Measurements from ENCODE around the gene LMO7. TPM values are rescaled to one million over a fixed set of nuclear protein-coding genes. Genes with fewer than 3 reads are reported as not detected.

The LMO7 gene
- total and polyA plus RNA-seq, 11 donors: 195 to 573 (median 425) TPM

DNA sequence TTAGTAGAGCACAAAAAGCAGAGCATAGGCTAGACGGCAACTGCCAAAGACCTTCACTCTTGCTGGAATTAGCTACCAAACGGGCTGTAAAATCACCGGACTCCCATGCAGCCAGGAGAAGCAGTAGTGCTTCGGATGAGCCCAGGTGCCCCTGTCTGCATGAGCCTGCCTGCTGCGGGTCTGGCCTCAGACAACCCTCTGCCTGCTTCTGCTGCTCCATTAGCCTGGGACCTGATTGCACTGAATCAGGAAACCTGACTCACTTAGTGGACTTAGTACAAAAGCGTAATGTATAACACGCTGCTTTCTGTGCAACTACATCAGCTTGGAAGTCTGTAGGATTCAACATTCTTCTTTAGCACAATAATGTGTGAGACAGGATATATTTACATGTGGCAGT lies 170.0 kb downstream of the LMO7 start:
- Histone ChIP-seq H3K27me3 (no peaks in the 10 kb centered on the region), H3K4me3 (peak overlapping the region; percentile 23 to 65 (median 50)), H3K36me3 (peaks cover 0 to 18% (median 0%) of the 10 kb centered on the region in 9 donors), H3K27ac (peak overlapping the region in 8 of 12 donors; percentile 2 to 96 (median 90)), H3K4me1 (peaks cover 0 to 27% (median 9%) of the 10 kb centered on the region in 12 donors), H3K9me3 (no peaks in the 10 kb centered on the region)
- TF ChIP-seq POLR2A (IDR thresholded peaks at IDR 0.05) (no peak), CTCF (IDR thresholded peaks at IDR 0.05) (no peak)
- ATAC-seq: peak in 3 of 4 donors; percentile 43 to 63 (median 57)
- peak in 1 of 5 donors; percentile 52 for DNase-seq
- intact Hi-C loops (cut with DNase I): loop anchor here in 6 of 10 donors (5.0 to 10.0 kb wide), 2 partner anchors 44 to 111 kb away; no protein-coding TSS in a partner anchor
- WGBS, 4 donors: 52 to 63% (median 57%) methylated on average over 7 of the region's 7 CpGs

DNA sequence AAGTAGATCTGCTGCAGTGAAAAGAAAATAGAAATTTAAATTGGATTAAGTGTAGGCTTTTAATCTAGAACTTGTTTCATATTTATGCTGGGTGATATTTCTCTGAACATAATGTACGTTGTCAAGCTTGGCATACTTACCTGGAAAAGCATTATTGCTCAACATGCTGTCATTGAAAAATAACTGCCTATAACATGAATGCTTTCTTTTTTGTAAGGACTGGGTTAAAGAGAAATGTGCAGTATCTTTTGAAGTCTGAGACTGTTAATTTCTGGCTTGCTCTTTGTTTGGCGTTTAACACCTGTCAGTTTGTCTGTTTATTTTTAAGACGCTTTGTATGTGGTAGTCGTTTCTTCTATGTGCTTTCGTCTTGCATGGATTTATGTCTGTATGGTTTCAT lies 175.2 kb downstream of the LMO7 start:
- TF ChIP-seq CTCF (IDR thresholded peaks at IDR 0.05) (no peak), POLR2A (IDR thresholded peaks at IDR 0.05) (no peak)
- Histone ChIP-seq H3K9me3 (no peaks in the 10 kb centered on the region), H3K4me1 (peaks cover 0 to 62% (median 31%) of the 10 kb centered on the region in 12 donors), H3K27ac (peak overlapping the region in 3 of 12 donors; percentile 16 to 68 (median 30)), H3K27me3 (no peaks in the 10 kb centered on the region), H3K36me3 (peaks cover 0 to 10% (median 0%) of the 10 kb centered on the region in 9 donors), H3K4me3 (peak overlapping the region in 1 of 12 donors; percentile 1)
- DNase-seq (no peak), ATAC-seq (no peak)
- 40 to 71% (median 56%) methylated on average over 5 of the region's 5 CpGs for WGBS, 4 donors
- intact Hi-C loops (cut with DNase I): loop anchor here in 2 of 10 donors (5.0 to 10.0 kb wide), 2 partner anchors 114 to 117 kb away; no protein-coding TSS in a partner anchor

DNA sequence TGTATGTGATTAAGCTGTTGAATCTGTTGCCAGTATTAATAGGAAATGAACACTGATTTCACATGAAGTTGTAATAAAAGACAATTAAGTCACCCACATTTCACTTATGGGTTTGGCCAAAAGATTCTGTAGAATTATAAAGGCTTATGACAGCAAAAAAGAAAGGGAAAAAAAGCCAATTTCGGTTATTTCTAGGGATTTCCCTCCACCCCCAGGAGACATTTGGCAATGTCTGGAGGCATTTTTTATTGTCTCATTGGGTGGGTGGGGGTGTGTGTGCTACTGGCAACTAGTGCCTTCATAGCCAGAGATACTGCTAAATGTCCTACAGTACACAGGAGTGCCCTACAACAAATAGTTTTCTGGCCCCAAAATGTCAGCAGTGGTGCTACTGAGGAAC lies 175.7 kb downstream of the LMO7 start:
- ATAC-seq (no peak), DNase-seq (no peak)
- no peaks in the 10 kb centered on the region for H3K9me3 ChIP-seq
- intact Hi-C loops (cut with DNase I): loop anchor here in 2 of 10 donors (5.0 to 10.0 kb wide), 2 partner anchors 115 to 117 kb away; no protein-coding TSS in a partner anchor
- H3K27ac ChIP-seq: peak overlapping the region in 6 of 12 donors; percentile 7 to 68 (median 30)
- H3K36me3 ChIP-seq: peaks cover 0 to 9% (median 0%) of the 10 kb centered on the region in 9 donors
- 39 to 69% (median 66%) methylated on average over 1 of the region's 1 CpG for WGBS, 4 donors
- peak overlapping the region in 1 of 12 donors; percentile 1 for H3K4me3 ChIP-seq
- no peaks in the 10 kb centered on the region for H3K27me3 ChIP-seq
- TF ChIP-seq CTCF (IDR thresholded peaks at IDR 0.05) (no peak), POLR2A (IDR thresholded peaks at IDR 0.05) (no peak)
- peaks cover 0 to 63% (median 32%) of the 10 kb centered on the region in 12 donors for H3K4me1 ChIP-seq

DNA sequence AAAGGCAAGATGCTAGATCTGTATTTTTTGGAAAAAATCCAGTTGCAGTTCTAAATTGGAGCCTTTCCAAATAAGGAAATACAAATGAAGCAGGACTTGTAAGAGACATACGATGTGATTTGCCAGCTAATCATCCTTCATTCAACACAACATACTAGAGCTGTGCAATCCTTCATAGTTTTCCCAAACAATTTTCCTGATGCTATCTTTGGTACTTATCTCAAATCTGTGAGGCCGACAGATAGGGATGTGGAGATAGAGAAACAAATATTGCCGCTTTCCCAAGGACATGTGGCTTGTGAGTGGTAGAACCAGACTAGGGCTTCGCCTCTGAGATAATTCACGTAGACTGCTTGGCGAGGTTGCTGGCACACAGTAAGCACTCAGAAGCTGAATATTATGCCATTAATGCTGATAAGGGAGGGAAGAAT lies 176.6 kb downstream of the LMO7 start:
- no peaks in the 10 kb centered on the region for H3K27me3 ChIP-seq
- TF ChIP-seq POLR2A (IDR thresholded peaks at IDR 0.05): no peak
- TF ChIP-seq CTCF (IDR thresholded peaks at IDR 0.05): no peak
- ATAC-seq: peak; percentile 30 to 66 (median 46)
- intact Hi-C loops (cut with DNase I): loop anchor here in 2 of 10 donors (5.0 to 10.0 kb wide), 2 partner anchors 115 to 118 kb away; no protein-coding TSS in a partner anchor
- H3K9me3 ChIP-seq: no peaks in the 10 kb centered on the region
- H3K27ac ChIP-seq: peak overlapping the region in 10 of 12 donors; percentile 15 to 68 (median 36)
- peaks cover 0 to 18% (median 0%) of the 10 kb centered on the region in 9 donors for H3K36me3 ChIP-seq
- WGBS, 4 donors: 21 to 38% (median 22%) methylated on average over 6 of the region's 6 CpGs
- DNase-seq: no peak
- H3K4me3 ChIP-seq: peak overlapping the region in 1 of 12 donors; percentile 2
- peaks cover 0 to 63% (median 32%) of the 10 kb centered on the region in 12 donors for H3K4me1 ChIP-seq
